HS-27A (cell line): ENCODE results near the gene STEEP1.

Experiments
- DNase-seq: peaks from one replicate; pipeline ENCODE4 v3.0.0-alpha.2; 2012; ENCODE audit warnings: low read depth, missing footprints

STEEP1 gene

GRCh38 chrX:119488749-119489148, 76.5 kb downstream of the STEEP1 start:
- DNase-seq, result no peak
